ENCODE measurements around the gene BMP6.

DNA sequence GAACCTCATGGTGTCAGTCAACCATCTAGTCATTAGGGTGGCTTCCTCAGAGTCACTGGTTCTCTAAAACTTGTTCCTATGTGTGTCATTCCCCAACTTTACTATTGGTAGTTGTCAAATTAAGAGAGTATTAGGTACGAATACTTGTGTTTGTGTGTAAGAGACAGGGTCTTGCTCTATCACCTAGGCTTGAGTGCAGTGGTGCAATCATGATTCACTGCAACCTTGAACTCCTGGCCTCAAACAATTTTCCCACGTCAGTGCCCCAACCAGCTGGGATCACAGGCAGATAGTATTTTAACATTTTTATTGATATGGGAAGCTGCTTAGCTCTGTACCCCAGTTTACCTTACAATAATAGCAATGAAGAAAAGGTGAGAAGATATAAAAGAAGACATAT is 50.6 kb downstream of the BMP6 start:
- TF ChIP-seq CTCF (IDR thresholded peaks at IDR 0.05) (no peak), EP300 (IDR thresholded peaks at IDR 0.05) (no peak), POLR2A (IDR thresholded peaks at IDR 0.05) (no peak), POLR2AphosphoS5 (IDR thresholded peaks at IDR 0.05) (no peak)
